K562 (cell line): ENCODE data around the gene PBX1.

Source experiments
- BCLAF1 ChIP-seq, 2 experiments: fragments of 450-650 bp in 1 of 2; IDR thresholded peaks; 2 replicates each; pipeline ENCODE4 v1.6.1; 2011 to 2017; ENCODE audit warnings: low read depth in 2 of 2, antibody characterized with exemption in 1 of 2, borderline replicate concordance in 1 of 2, low read length in 1 of 2, mild to moderate bottlenecking in 1 of 2, mixed read lengths in 1 of 2; ENCODE audit not compliant: control insufficient read depth in 1 of 2
- CTCF ChIP-seq, 3 experiments: IDR thresholded peaks in 2 of 3; conservative IDR thresholded peaks in 1 of 3; 2 replicates each; pipeline ENCODE4 v1.5.1; 2011 to 2012; ENCODE audit warnings: low read length in 3 of 3, mild to moderate bottlenecking in 3 of 3, control low read depth in 2 of 3, improper control_type of control experiment in 1 of 3, inconsistent platforms in 1 of 3, low read depth in 1 of 3, mixed read lengths in 1 of 3, moderate library complexity in 1 of 3; ENCODE audit not compliant: insufficient read depth in 2 of 3
- EGR1 ChIP-seq: fragments of 450-650 bp; conservative IDR thresholded peaks from 2 replicates; pipeline ENCODE4 v1.6.1; 2017; ENCODE audit warnings: mild to moderate bottlenecking
- EHMT2 ChIP-seq: fragments of 450-650 bp; IDR thresholded peaks from 2 replicates; pipeline ENCODE4 v1.6.1; 2018; ENCODE audit warnings: antibody characterized with exemption
- ERF ChIP-seq: fragments of 450-650 bp; formaldehyde crosslinking; IDR thresholded peaks from 2 replicates; pipeline ENCODE4 v1.4.0; 2020; ENCODE audit warnings: mild to moderate bottlenecking, mixed read lengths
- EZH2 ChIP-seq: IDR thresholded peaks from 2 replicates; pipeline ENCODE4 v1.6.1; 2012; ENCODE audit warnings: low read depth, mild to moderate bottlenecking, inconsistent platforms, low read length, borderline replicate concordance
- HNRNPLL ChIP-seq: fragments of 200-400 bp; formaldehyde crosslinking; IDR thresholded peaks from 2 replicates; pipeline ENCODE4 v1.6.1; 2017; ENCODE audit warnings: low read length, low read depth, mild to moderate bottlenecking; ENCODE audit not compliant: poor library complexity, severe bottlenecking
- JUNB ChIP-seq: fragments of 450-650 bp; formaldehyde crosslinking; conservative IDR thresholded peaks from 2 replicates; pipeline ENCODE4 v1.4.0; 2020; ENCODE audit warnings: mild to moderate bottlenecking
- MXI1 ChIP-seq: IDR thresholded peaks from 2 replicates; pipeline ENCODE4 v1.6.1; 2011; ENCODE audit warnings: low read depth, mild to moderate bottlenecking, improper control_type of control experiment, low read length
- RAD51 ChIP-seq: fragments of 450-650 bp; IDR thresholded peaks from 2 replicates; pipeline ENCODE4 v1.7.1; 2016; ENCODE audit warnings: low read depth, mild to moderate bottlenecking, borderline replicate concordance
- RFX5 ChIP-seq: IDR thresholded peaks from 2 replicates; pipeline ENCODE4 v1.6.1; 2011; ENCODE audit warnings: low read depth, mild to moderate bottlenecking, improper control_type of control experiment, low read length
- SRF ChIP-seq, 2 experiments: fragments of 250-450, 450-650 bp in 1 of 2; sonication (Bioruptor Pico) in 1 of 2; sonication (generic) in 1 of 2; formaldehyde crosslinking; IDR thresholded peaks; 2 replicates each; pipeline versions ENCODE4 v1.5.0 to v1.5.1; 2020 to 2022; ENCODE audit warnings: mild to moderate bottlenecking in 1 of 2, missing genetic modification reagents in 1 of 2
- ZBTB7A ChIP-seq: IDR thresholded peaks from 2 replicates; pipeline ENCODE4 v1.6.1; 2011; ENCODE audit warnings: low read depth, mild to moderate bottlenecking, low read length, moderate library complexity, borderline replicate concordance; ENCODE audit not compliant: control insufficient read depth

GRCh38 chr1:164699815-164700491 is 141.0 kb downstream of the PBX1 start:
- TF ChIP-seq ERF (CRISPR knock-in tag) (no peak), SRF (CRISPR knock-in tag; IDR thresholded peaks at IDR 0.05) (no peak), HNRNPLL (no peak), EZH2 (no peak), EHMT2 (no peak), RAD51 (no peak), EGR1 (no peak), RFX5 (no peak), CTCF (IDR thresholded peaks at IDR 0.05 in 2 of 3, conservative IDR thresholded peaks at IDR 0.05 in 1 of 3; ENCODE audit: insufficient read depth in 2 of 3, low read depth in 1 of 3, low read length in 3 of 3) (no peak), JUNB (no peak), ZBTB7A (no peak), MXI1 (no peak), BCLAF1 (IDR thresholded peaks at IDR 0.05; ENCODE audit: borderline replicate concordance in 1 of 2, control insufficient read depth in 1 of 2, low read depth in 2 of 2, low read length in 1 of 2) (no peak)
